HG03159 (cell line): ENCODE data around the gene IGLL5.
A peak's percentile ranks its signal among the peaks of the same experiment; 100 is the strongest.

ENCODE experiments used
- ATAC-seq: cut with Tn5 transposase; IDR thresholded peaks from one replicate; pipeline ENCODE4 v1.9.1; 2021; ENCODE audit warnings: mild to moderate bottlenecking, moderate library complexity; ENCODE audit not compliant: unreplicated experiment

The IGLL5 gene

DNA sequence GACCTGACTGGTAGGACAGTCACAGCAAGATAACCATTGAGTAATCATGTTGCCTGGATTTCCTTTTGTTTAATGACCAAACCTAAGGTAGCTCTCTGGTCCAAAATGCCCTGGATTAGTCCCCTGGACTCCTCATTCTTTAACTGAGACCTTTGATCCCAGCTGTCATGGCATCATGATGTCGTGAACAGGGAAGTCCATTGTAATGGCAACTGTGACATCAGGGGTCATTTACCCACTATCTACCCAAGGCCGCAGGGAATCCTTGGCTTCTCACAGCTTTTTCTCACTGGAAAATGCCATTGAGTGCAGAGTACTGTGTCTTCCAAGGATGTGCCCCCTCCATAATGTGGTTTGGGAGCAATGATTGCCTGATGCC lies 29.1 kb upstream of the IGLL5 start:
- no peak for ATAC-seq

DNA sequence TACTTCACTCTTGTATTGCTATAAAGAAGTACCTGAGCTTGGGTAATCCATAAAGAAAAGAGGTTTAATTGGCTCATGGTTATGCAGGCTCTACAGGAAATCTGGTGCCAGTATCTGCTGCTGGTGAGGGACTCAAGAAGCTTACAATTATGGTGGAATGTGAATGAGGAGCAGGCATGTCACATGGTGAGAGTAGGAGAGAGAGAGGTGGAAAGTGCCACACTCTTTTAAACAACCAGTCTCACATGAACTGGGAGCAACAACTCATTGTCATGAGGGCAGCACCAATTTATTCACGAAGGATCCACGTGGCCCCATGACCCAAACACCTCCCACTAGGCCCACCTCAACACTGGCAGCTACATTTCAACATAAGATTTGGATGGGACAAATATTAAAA lies 24.6 kb upstream of the IGLL5 start:
- no peak for ATAC-seq

DNA sequence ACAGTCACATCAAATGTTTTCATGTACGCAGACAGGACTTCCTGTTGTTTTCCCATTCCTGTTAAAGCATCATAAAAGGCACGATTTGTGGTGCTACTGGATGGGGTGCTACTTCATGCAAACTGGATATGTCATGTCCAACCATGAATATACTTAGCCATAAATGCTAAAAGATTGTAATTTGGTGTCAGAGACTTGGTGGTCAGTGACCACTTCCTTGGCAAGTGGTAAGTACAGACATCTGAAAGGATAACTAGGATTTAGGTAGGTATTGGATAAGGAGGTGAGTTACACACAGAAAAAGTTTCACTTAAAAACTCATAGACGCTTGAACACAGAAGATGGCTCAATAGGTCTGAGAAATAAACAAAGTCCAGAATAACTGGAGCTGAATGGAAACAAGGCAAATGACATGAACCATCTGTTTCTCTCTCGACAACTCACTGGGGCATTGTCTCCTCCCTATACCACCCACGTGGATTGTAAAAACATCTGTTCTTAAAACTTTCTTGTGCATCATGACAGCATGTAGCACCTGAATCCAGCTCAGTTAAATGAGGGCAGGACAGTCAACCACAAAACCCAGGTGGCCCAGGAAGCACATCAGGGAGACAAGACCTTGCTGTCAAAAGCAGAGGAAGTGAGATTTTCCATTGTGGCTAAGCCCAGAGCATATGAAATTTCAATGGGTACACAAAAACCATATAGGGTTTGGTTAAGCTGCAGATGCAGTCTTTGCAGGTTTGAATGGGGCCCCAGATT lies 22.1 kb upstream of the IGLL5 start:
- peak; percentile 68 for ATAC-seq

DNA sequence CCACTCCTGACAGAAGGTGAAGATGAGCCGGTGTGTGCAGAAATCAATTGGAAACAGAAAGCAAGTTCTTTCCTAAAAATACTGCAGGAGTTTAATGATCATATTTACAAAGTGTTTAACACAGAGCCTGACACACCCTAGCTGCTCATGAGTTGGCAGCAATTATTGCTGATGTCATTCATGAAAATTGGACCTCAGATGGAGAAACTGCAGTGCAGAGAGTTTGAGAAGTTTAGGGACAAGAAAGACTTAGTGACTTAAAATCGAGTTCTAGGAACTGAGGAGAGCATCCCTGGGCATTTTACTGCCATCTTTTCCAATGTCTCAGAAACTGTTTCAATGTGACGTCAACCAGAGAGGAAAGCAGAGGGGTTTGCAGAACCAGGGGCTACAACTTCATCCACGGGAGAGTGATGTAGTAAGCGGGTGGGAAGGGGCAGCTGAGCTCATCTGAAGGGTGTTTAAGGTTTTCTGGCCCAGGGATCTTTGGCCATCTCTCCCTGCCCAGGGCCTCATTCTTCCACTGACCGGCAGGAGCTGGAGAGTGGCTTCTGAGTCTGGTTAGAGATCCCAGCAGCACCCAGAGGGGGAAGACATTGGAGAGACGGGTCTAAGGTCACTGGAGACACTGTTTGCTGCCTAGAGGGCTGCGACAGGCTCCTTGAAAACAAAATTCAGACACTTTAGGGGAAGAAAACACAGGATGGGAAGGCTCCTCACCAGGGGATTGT lies 21.1 kb upstream of the IGLL5 start:
- no peak for ATAC-seq

DNA sequence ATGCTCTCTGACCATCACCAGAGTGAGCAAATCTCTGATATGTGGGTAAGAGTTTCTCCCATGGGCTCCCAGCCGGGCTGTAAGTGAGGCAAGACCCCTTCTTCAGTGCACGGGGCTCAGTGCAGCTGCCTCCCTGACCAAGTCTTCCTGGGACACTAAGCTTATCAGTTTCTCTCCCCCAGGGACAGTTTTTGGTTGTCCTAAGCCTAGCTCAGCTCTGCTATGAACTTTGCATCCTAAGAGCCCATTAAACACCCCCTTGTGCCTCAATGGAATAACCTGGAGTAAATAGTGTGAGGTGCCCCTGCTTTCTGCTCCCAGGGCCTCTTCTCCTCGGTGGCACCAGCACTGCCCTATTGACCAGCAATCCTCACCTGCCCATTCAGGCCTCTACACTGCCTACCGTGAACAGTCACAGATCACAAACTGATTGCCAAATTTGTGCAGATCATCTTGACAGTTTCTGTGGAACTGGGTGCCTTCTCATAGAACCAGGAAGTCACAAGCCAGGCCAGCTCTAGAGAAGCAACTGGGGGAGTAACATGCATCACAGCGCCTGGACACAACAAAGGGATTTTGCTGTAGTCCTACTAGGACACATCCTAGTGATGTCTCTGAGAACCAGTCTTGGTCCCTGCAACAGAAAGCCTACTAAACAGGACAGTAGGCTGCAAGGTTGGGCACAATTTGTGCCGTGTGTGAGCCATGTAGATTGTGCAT lies 19.5 kb upstream of the IGLL5 start:
- no peak for ATAC-seq

- no peak for ATAC-seq
Observed at GRCh38 chr22:22870577-22871404, 16.8 kb upstream of the IGLL5 start.

GRCh38 chr22:22871536-22872278 lies 15.9 kb upstream of the IGLL5 start:
- no peak for ATAC-seq

GRCh38 chr22:22872722-22873708 lies 14.6 kb upstream of the IGLL5 start:
- no peak for ATAC-seq

DNA sequence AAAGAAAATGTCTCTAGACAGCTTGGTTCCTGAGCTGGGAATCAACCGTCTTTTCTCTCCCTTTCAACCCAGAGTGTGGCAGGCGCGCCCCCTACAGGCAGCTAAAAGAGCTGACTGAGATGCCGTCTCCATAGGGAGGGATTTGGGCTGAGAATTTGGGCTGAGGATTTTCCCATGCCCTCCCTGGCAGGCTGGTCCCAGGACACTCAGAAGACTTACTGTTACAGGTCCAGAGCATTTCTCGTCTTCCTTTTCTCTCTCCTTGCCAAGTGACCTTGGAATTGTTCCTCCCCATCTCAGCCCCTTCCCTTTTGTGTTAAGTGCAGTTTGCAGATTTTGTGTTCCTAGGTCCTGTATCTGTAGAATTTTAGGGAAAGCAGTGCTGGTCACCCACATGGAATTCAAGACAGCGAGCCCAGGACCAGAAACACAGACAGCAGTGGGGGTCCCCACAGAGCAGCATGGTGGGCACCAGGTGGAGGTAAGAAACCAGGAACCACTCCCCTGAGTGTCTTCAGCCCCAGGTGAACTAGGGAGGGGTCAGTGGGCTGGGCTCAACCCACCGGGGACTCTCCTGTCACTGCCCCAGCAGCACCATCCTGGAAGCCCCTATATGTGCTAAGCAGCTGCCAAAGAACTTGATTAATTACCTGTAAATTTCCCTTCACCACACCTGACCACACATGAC lies 9.9 kb upstream of the IGLL5 start:
- no peak for ATAC-seq

DNA sequence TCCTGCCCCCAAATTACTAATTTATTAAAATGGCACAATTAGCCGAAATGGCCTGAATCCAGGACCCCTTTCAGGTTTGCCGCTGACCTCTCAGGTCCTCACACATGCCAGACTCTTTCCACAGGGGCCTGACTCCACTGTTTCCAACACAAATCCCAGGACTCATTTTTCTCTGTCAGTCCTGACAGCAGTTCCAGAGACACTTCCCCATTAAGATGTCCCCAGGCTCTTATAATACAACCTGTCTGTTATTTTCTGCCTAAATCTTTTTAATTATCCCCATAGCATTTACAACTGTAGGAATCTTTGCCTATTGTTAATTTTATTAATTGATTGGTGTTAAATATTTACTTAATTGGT lies 9.4 kb upstream of the IGLL5 start:
- no peak for ATAC-seq

DNA sequence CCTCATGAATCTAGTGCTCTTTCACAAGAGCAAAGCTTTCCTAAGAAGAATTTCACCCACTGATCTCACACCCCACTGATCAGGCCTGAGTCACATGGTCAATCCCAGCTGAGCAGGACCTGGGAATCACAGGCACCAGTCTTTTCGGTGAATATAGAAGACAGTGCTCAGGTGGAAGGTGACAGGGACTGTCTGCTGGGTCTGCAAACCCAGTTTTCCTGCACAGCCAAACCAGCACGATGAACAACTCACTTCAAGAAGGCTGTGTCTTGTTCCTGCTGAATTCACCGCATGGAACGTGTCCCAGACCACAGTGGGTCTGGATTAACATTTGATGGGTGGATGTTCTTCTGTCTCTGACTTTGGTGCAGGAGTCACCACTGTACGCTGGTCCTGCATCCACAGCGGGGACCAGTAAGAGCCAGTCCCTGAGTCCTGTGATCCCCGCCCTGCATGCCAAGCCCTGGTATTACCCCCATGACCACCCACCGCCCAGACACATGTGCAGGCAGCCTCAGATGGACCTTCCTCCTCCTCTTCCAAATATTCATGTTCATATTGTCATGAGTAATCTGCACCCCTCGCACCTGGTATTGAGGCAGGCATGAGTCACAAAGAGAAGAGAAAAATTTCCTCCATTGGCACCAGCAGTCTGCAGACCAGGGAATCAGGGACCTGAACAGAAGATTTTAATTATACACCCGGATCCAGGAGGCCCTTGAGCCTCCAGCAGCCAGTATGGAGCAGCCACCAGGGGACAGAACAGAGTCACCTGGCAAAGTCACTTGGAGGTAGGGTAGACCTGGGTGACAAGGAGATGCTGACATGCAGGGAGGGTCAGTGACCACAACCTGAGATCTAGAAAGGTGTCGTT lies 8.6 kb upstream of the IGLL5 start:
- no peak for ATAC-seq

- no peak for ATAC-seq
Observed at GRCh38 chr22:22879675-22880155, 7.9 kb upstream of the IGLL5 start.

DNA sequence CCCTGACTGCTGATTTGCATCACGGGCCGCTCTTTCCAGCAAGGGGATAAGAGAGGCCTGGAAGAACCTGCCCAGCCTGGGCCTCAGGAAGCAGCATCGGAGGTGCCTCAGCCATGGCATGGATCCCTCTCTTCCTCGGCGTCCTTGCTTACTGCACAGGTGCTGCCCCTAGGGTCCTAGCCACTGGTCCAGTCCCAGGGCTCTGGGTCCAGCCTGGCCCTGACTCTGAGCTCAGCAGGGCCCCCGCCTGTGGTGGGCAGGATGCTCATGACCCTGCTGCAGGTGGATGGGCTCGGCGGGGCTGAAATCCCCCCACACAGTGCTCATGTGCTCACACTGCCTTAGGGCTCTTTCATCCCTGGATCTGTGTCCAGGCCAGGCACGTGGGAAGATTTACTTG lies 7.0 kb upstream of the IGLL5 start:
- no peak for ATAC-seq

DNA sequence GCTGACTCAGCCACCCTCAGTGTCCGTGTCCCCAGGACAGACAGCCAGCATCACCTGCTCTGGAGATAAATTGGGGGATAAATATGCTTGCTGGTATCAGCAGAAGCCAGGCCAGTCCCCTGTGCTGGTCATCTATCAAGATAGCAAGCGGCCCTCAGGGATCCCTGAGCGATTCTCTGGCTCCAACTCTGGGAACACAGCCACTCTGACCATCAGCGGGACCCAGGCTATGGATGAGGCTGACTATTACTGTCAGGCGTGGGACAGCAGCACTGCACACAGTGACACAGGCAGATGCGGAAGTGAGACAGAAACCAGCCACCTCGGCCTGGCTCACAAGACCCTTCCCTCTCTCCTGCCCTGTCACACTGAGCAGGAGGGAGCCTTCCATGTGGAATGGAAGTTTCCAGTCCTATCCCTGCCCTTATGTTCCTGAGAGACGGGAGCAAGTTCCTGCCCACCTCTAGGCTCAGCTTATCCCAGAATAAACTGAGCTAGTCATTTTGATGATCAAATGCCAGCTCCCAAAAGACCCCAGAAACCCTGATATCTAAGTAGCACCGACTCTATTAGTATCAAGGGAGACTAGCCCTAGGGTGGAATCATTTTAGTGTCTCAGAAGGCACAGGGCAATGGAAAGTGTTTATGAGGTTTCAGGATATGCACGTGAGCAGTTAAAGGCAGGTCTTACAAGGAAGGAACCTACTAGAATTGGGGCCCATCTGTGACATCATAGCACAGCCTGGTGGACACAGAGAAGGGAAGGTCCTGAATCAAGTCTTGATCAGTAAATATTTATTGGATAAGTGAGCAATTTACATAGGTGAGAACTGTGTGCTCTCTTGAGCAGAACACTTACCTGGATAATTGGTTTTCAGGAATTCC lies 6.3 kb upstream of the IGLL5 start:
- no peak for ATAC-seq

DNA sequence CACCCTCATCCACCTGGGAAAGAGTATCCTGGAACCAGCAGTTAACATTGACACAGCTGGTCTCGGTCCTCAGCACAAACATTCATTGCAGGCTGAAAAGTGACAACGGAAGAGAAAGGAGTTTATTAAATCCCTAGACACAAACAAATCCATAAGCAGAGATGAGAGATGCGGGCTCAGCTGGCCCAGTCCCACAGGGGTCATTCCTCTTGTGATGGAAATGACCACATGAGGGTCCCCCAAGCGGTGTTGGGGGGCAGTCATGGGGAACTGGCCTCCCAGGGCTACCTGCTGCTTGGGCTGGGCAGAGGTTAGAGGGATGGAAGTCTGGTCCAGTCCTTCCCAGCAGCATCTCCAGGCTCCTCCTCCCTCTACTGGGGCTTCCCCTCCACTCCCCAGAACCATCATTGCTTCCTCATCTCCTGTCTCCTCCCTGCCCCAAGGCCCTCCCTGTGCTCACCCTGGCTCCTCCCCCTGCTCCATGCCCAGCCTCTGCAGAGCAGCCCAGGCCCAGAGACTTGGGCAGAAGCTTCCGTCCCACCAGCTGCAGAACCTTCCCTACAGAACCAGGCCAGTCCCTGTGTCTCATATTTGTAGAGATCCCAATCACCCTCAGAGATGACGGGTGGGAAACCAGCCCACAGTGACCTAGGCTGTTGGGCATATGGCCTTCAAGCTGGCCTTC lies 5.4 kb upstream of the IGLL5 start:
- no peak for ATAC-seq
